G401.6 (cell line): ENCODE results near the gene PYCARD.
"Not testable (repeated sequence)": the region's sequence is repeated elsewhere in the genome, so short reads cannot be mapped to it uniquely, and the experiment has no call there.

Source experiments
- FAIRE-seq: peaks from 2 replicates; lab custom pipeline; 2012; peaks lifted over from hg19 to GRCh38; lab: Jason Lieb, UNC

The PYCARD gene

GRCh38 chr16:31202414-31203375, at the start of gene PYCARD:
Gene PYCARD (minus strand): TSS chr16:31202760. CDS start chr16:31202690, 70 bp downstream.
- no peak for FAIRE-seq

- no peak for FAIRE-seq
Measured at GRCh38 chr16:31251435-31251834, 48.9 kb upstream of the PYCARD start.

DNA sequence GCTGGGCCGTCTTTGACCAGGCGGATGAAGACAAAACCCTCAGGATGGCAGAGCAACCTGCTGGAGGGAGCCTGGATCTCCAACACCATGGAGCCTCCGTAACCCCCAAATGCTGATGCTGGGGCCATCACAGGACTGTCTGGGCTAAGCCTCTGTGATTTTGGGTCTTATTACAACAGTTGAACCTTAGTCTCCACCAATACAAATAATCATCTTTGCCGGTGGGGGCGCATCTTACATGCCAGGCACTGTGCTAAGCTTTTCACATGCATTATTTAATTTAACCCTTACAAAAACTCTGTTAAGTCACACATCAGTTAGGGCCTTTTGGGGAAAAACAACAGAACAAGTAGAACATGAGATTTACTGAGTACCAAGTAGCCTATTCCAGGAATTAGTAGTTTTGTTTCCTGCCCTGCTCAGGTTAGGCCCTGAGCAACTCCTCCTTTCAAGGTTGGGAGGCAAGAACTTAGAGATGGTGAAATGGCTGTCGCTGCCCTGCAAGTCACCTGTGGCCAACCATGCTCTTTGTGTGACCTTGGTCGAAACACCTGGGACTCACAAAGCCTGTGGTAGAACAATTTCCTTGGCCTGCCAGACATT, 48.3 kb upstream of the PYCARD start:
- FAIRE-seq = no peak

DNA sequence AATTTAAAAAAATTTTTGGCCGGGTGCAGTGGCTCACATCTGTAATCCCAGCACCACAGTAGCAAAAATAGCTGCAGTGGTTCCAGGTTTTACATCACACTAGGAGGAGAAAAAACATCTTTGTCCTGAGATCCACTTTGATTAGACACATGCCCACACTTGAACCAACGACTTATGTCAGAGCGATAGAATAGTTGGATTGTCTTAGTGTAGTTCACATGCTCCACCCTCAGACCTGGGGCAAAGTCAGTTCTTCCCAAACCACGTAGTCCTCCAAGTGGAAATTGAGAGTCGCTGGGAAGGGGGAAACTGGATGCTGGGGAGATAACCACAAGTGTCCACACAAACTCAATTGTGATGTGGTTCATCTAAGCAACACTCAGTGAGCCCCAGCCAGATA, 45.8 kb upstream of the PYCARD start:
- FAIRE-seq = no peak

GRCh38 chr16:31246296-31246695, 43.7 kb upstream of the PYCARD start:
- no peak for FAIRE-seq

GRCh38 chr16:31245598-31245997, 43.0 kb upstream of the PYCARD start:
- not testable (repeated sequence) for FAIRE-seq

GRCh38 chr16:31243734-31244670, 41.4 kb upstream of the PYCARD start:
- FAIRE-seq = no peak

DNA sequence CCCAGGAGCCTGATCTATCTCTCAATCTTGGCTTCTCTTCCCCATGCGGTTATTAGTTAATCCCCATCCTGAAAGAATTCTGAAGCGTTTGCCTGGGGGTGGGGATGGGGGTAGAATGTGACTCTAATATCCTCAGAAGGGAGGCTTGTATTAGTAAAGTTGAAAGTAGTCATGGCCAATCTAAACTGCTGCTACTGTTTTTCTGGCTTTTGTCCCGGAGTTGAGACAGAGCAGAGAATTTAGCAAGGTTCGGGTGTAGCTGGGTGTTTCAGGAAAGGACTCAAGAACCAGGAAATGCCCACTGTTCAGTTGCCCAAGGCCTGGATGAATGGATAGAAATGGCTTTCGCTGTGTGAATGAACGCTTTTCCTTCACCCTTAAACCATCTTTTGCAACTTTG, 39.6 kb upstream of the PYCARD start:
- no peak for FAIRE-seq

DNA sequence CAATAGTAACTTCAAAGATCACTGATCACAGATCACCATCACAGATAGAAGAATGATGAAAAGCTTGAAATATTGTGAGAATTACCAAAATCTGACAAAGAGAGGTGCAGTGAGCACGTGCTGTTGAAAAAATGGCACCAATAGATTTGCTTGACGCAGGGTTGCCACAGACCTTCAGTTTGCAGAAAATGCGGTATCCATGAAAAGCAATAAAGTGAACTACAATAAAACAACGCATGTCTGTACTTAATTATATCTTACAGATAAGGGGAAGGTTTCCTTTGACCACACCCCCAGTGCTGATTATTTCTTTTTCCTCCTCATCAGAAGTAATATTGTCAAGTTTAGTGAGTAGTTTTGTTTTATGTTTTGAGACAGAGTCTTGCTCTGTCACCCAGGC, 35.5 kb upstream of the PYCARD start:
- no peak for FAIRE-seq

DNA sequence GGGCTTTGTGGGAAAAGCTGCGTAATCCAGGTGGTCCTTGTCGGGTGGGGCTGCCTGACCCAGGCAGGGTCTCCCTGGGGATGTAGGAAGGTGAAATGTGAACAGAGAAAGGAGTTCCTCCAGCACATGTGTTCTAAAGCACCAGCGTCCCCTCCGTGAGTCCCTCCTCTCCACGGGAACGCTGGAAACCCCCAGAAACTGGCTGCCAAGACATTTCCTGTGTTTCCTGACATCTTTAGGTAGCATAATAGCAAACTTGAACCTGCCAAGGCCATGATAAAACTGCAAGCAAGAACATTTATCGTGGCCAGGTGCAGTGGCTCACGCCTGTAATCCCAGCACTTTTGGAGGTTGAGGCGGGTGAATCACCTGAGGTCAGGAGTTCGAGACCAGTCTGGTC, 26.9 kb upstream of the PYCARD start:
- FAIRE-seq = no peak

GRCh38 chr16:31228206-31228605, 25.6 kb upstream of the PYCARD start:
- FAIRE-seq = no peak

DNA sequence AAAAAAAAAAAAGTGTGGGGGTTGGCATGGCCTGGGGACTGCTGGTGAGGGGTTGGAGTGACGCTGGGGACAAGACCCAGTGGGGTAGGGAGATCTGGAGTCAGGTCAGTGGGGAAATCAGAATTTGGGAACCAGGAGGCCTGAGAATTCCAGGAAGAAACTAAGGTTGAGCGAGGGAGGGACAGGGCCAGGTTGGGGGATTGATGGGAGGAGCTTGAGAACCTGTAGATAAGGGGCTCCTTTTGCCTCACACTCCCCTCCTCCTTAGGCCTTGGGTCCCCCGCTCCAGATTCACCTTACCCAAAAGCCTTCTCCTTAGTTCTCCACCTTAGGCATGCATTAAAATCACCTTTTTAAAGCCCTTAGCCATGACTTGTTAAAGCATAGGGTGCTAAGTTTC, 22.6 kb upstream of the PYCARD start:
- no peak for FAIRE-seq

DNA sequence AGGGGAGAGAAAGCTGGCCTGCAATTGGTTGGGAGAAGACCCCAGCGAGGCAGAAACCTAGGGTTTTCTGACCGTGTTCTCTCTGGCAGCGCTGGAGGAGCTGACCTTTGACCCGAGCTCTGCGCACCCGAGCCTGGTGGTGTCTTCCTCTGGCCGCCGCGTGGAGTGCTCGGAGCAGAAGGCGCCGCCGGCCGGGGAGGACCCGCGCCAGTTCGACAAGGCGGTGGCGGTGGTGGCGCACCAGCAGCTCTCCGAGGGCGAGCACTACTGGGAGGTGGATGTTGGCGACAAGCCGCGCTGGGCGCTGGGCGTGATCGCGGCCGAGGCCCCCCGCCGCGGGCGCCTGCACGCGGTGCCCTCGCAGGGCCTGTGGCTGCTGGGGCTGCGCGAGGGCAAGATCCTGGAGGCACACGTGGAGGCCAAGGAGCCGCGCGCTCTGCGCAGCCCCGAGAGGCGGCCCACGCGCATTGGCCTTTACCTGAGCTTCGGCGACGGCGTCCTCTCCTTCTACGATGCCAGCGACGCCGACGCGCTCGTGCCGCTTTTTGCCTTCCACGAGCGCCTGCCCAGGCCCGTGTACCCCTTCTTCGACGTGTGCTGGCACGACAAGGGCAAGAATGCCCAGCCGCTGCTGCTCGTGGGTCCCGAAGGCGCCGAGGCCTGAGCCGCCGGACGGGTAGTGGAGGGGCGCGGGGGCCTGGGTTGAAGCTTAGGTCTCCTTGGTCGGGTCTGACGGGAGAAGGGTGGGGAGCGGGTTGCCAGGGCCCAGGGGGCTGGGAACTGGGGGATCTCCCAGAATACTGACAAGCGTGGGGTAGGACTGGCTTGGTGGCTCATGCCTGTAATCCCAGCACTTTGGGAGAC, 21.8 kb upstream of the PYCARD start:
- no peak for FAIRE-seq

DNA sequence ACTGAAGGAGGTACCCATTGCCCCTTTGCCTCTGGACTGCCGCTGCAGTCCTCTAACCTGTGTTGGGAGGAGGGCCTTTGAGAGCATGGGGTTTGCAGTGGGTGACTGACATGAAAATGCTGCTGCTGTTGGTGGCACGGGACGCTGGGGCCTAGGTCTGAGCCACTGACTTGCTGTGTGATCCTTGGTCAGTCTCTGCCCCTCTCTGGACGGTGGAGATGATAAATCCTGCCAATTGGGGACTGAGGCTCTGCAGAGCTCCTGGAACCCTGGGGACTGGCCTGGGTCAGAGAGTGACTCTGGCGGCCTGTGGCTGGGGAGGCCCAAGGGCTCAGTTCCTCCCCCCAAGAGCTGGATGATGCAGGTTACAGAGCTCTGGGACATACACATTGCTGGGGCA, 20.5 kb upstream of the PYCARD start:
- no peak for FAIRE-seq

GRCh38 chr16:31221357-31222160, 19.0 kb upstream of the PYCARD start:
- FAIRE-seq = no peak

GRCh38 chr16:31219154-31219741, 16.7 kb upstream of the PYCARD start:
- FAIRE-seq = no peak

- no peak for FAIRE-seq
Measured at GRCh38 chr16:31217136-31217530, 14.6 kb upstream of the PYCARD start.

- no peak for FAIRE-seq
Measured at GRCh38 chr16:31216422-31217135, 14.0 kb upstream of the PYCARD start, which contains the start of gene PYDC1. Gene PYDC1 (minus strand): TSS chr16:31217135. CDS start chr16:31217028, 107 bp downstream.
